Ascending aorta (tissue), 2 donors: ENCODE measurements around the gene HOTAIR. TPM values are rescaled to one million over a fixed set of nuclear protein-coding genes. Genes with fewer than 3 reads are reported as not detected.
A peak's percentile ranks its signal among the peaks of the same experiment; 100 is the strongest.

Experiments
- DNase-seq, 2 donors: peaks; one replicate each; pipeline ENCODE4 v3.0.0-alpha.2; 2019; ENCODE audit warnings: low spot score in 2 of 2
- H3K27ac ChIP-seq, 2 donors: fragments of 200-600 bp; sonication (generic); one replicate each; pipeline ENCODE4 v1.5.1; 2016 to 2017; ENCODE audit warnings: mild to moderate bottlenecking in 1 of 2
- H3K27me3 ChIP-seq: fragments of 200-600 bp; sonication (generic); one replicate; pipeline ENCODE4 v1.5.1; 2017
- H3K36me3 ChIP-seq, 2 donors: fragments of 200-600 bp; sonication (generic); one replicate each; pipeline ENCODE4 v1.5.1; 2016
- H3K4me1 ChIP-seq, 2 donors: fragments of 200-600 bp; sonication (generic); one replicate each; pipeline ENCODE4 v1.5.1; 2016 to 2017; ENCODE audit warnings: mild to moderate bottlenecking in 1 of 2
- H3K4me3 ChIP-seq, 2 donors: fragments of 200-600 bp; sonication (generic); one replicate each; pipeline ENCODE4 v1.5.1; 2016 to 2017; ENCODE audit warnings: mild to moderate bottlenecking in 1 of 2
- H3K9me3 ChIP-seq, 2 donors: fragments of 200-600 bp; sonication (generic); one replicate each; pipeline ENCODE4 v1.5.1; 2016
- intact Hi-C: fragments of 100-400 bp; cut with DNase I; formaldehyde crosslinking; loops from one replicate; pipeline ENCODE4 v1.15.1; 2023
- total RNA-seq: library from RNA; depleted of rRNA; stranded (reverse); fragments of >200 nt; gene quantifications from one replicate; pipeline ENCODE4 v1.1.0, GENCODE V29; 2016
- TF ChIP-seq, protein P1 (sequence below), 3 experiments: fragments of 200-600 bp in 2 of 3; fragments of 450-650 bp in 1 of 3; sonication (generic) in 2 of 3; IDR thresholded peaks; one replicate each; pipeline ENCODE4 v1.5.1; 2016 to 2019; ENCODE audit warnings: antibody characterized with exemption in 3 of 3, mild to moderate bottlenecking in 1 of 3, moderate library complexity in 1 of 3

Gene HOTAIR
- total RNA-seq, 1 donor from 2014 or later, result not detected

DNA sequence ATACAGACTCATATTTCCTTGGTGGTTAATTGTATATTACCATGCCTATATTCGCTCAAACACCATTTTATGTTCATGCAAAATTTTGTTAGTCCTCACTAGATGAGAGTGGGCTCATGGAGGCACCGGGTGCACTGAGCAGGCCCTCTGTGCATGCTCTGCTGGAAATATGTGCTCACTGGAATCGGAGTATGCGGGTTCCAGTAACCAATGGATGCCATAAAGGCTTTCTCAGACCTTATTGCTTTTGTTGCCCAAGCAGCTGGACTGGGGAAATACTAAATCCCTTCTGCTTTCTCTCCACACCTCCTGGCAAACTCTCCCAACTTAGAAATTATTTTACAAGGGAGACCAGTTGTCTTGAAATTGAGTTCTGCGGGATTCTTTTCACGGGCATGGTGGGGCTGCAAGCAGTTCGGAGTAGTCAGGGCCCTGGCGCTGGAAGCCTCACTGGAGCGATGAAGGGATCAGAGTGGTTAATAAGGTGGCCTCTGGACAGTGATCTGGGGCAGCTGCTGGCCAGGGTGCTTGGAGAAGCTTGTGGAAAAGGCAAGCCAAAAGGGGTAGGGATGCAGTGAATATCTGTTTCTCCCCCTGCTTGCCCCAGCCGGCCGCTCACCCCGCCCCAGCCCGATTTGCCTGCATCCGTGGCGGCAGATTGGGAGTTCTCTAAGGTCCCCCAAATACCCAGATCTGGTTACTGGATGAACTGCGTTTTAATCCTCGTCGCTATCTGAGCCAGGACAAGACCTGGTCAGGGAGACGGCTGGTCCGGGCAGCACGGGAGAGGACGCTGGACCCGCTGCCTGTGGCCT, 46.0 kb upstream of the HOTAIR start:
- peak overlapping the region in 1 of 2 donors; percentile 71 for H3K4me3 ChIP-seq
- DNase-seq, result no peak
- H3K27ac ChIP-seq, result peak overlapping the region; percentile 94 to 96
- H3K9me3 ChIP-seq, result no peaks in the 10 kb centered on the region
- intact Hi-C loops, result no loop called here
- TF ChIP-seq, protein P1, sequence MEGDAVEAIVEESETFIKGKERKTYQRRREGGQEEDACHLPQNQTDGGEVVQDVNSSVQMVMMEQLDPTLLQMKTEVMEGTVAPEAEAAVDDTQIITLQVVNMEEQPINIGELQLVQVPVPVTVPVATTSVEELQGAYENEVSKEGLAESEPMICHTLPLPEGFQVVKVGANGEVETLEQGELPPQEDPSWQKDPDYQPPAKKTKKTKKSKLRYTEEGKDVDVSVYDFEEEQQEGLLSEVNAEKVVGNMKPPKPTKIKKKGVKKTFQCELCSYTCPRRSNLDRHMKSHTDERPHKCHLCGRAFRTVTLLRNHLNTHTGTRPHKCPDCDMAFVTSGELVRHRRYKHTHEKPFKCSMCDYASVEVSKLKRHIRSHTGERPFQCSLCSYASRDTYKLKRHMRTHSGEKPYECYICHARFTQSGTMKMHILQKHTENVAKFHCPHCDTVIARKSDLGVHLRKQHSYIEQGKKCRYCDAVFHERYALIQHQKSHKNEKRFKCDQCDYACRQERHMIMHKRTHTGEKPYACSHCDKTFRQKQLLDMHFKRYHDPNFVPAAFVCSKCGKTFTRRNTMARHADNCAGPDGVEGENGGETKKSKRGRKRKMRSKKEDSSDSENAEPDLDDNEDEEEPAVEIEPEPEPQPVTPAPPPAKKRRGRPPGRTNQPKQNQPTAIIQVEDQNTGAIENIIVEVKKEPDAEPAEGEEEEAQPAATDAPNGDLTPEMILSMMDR (IDR thresholded peaks at IDR 0.05), result no peak
- H3K27me3 ChIP-seq, result no peaks in the 10 kb centered on the region
- no peaks in the 10 kb centered on the region for H3K36me3 ChIP-seq
- H3K4me1 ChIP-seq, result peaks cover 0 to 10% of the 10 kb centered on the region in 2 donors

DNA sequence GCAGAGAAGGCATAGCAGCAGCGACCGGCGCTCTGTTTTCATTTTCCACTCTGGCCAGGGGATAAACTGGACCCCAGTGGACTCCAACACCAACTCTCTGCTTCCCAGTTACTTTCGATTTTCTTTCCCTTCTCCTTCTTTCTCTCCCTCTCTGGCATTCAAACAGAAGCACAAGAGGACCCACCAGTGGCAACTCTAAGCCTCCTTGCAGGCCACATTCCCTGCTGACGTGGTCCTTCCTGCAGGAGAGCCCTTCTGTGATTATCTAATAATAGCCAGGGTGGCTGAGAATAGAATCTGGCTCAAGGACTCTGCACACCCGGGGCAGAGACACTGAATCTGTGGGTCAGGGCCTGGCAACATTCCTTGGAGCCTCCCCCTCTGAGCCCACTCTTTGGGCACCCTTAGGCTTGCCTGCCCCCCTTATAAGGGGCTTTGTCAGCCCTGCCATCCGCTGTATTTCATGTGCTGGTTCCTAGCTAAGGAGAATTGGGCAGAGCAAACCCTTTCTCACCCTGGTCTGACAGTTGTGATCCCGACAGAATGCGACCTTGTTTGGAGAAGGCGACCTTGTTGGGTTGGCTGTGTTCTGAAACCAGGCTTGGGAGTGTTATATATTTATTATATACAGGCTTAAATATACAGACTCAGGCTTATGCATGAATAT, 45.3 kb upstream of the HOTAIR start:
- peak in 1 of 2 donors; percentile 76 for DNase-seq
- H3K4me3 ChIP-seq, result peak overlapping the region; percentile 47 to 71
- peak overlapping the region; percentile 94 to 96 for H3K27ac ChIP-seq
- H3K27me3 ChIP-seq, result no peaks in the 10 kb centered on the region
- peaks cover 0 to 10% of the 10 kb centered on the region in 2 donors for H3K4me1 ChIP-seq
- TF ChIP-seq, protein P1 (IDR thresholded peaks at IDR 0.05), result no peak
- H3K36me3 ChIP-seq, result no peaks in the 10 kb centered on the region
- intact Hi-C loops, result loop anchor here (2.0 to 10.0 kb wide), 5 partner anchors 15 to 335 kb away; partner anchors contain the start of genes CBX5 and HNRNPA1
- no peaks in the 10 kb centered on the region for H3K9me3 ChIP-seq

DNA sequence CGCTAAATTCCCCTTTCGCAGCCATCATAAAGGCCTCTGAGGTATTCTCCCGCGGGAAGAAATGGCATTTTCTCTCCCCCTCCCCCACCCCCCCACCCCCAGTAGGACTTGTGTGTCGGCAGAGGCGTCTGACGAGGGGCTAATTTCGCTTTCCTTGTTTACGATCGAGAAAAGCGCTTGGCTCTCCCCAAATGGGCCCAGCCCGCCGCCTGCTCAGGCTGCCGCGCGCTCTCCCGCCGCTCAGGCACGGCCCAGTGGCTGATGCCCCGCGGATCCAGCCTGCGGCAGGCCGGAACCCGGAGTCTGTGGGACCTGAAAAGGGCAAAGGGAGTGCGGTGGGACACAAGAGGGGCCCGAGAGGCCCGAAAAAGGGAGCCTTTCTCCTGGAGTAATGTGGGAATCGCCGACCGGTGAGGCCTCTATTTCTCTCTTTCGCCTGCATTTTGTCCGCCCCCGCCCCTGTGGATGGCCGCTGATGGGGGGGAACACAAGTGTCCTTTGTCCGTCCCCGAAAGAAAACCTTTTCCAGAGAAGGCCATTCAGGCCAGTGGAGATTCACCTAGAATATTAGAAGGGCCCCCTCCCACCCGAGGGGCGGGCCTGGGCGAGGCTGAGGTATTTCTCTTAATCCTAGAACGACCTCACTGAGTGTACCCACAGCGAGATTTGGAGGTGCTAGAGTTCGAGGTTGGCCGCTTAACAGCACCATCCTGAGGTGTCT, 44.5 kb upstream of the HOTAIR start:
- DNase-seq, result no peak
- intact Hi-C loops, result loop anchor here (2.0 to 10.0 kb wide), 5 partner anchors 16 to 336 kb away; partner anchors contain the start of genes CBX5 and HNRNPA1
- H3K27ac ChIP-seq, result peak overlapping the region; percentile 94 to 96
- no peaks in the 10 kb centered on the region for H3K36me3 ChIP-seq
- no peaks in the 10 kb centered on the region for H3K27me3 ChIP-seq
- no peaks in the 10 kb centered on the region for H3K9me3 ChIP-seq
- peak overlapping the region; percentile 47 to 71 for H3K4me3 ChIP-seq
- H3K4me1 ChIP-seq, result peaks cover 0 to 10% of the 10 kb centered on the region in 2 donors
- TF ChIP-seq, protein P1 (IDR thresholded peaks at IDR 0.05), result no peak

DNA sequence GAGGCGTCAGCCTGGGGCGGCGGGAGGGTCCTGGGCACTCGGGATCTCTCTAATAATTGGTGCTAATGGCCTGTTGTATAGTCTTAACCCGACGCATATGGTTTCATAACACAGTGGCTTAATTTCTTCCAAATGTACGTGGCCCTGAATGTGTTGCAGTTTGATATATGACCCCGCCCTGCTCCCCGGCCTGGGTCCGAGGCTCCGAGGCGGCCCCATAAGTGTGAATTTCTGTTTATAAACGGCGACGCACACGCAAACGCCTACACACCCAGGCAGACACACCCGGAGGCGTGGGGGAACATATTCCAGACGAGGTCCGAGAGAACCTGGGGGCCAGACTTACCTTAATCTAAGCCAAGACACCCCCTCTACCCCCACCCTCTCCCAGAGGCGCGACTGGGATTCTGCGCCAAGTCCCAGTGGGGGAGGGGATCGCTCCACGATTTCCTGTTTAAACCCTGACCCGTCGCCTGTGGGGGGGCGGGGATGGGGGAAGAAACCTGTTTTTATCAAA, 43.8 kb upstream of the HOTAIR start:
- H3K27ac ChIP-seq, result peak overlapping the region; percentile 94 to 96
- H3K9me3 ChIP-seq, result no peaks in the 10 kb centered on the region
- TF ChIP-seq, protein P1 (IDR thresholded peaks at IDR 0.05), result no peak
- no peaks in the 10 kb centered on the region for H3K27me3 ChIP-seq
- intact Hi-C loops, result loop anchor here (2.0 to 10.0 kb wide), 5 partner anchors 16 to 336 kb away; partner anchors contain the start of genes CBX5 and HNRNPA1
- peak in 1 of 2 donors; percentile 80 for DNase-seq
- no peaks in the 10 kb centered on the region for H3K36me3 ChIP-seq
- peaks cover 0 to 10% of the 10 kb centered on the region in 2 donors for H3K4me1 ChIP-seq
- peak overlapping the region; percentile 47 to 71 for H3K4me3 ChIP-seq

DNA sequence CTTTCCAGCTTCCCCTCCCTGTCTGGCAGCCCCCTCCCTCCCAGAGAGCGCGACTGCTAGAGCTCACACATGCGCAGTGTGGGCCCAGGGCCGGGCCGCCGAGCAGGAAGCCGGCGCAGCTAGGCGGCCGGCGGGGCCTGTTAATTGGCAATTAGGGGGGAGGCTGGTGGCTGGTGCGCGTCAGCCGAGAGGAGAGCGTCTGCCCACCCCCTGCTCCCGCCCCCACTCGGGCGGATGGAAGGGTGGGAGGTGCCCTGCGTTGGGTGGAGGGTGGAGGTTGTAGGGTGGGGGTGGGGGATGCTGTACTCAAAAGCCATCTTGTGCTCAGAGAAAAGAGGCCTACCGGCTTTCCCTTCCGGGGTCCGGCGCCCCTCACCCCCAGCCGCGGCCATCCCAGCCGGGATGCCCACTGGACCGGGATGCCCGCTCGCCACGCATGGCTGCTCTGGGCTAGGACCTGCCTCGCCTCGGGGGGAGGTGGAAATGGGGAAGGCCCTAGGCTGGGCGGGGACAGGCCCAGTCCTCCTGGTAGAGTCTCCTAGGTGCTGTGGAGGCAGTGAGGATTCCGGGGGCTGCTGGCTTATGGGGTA, 43.2 kb upstream of the HOTAIR start:
- Histone ChIP-seq H3K4me3 (peak overlapping the region; percentile 47 to 71), H3K27ac (peak overlapping the region; percentile 94 to 96), H3K36me3 (no peaks in the 10 kb centered on the region), H3K9me3 (no peaks in the 10 kb centered on the region), H3K27me3 (no peaks in the 10 kb centered on the region), H3K4me1 (peaks cover 0 to 10% of the 10 kb centered on the region in 2 donors)
- TF ChIP-seq, protein P1 (IDR thresholded peaks at IDR 0.05), result no peak
- peak in 1 of 2 donors; percentile 95 for DNase-seq
- intact Hi-C loops, result loop anchor here (2.0 to 10.0 kb wide), 5 partner anchors 17 to 337 kb away; partner anchors contain the start of genes CBX5 and HNRNPA1
